Measurements from ENCODE around the gene DPYD.

DPYD gene

DNA sequence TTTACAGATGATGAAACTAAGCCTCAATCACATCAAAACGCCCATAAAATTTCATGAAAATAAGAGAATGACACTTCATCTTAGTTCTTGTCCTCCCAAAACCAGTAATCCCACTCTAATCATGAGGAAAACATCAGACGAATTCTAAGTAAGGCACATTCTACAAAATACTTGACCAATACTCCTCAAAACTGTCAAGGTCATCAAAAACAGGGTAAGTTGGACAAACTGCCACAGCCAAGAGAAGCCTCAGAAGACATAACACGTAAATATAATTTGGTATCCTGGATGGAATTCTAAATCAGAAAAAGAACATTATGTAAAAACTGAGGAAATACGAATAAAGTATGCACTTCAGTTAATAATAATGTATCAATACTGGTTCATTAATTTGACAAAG is 128.2 kb downstream of the DPYD start:
- Histone ChIP-seq H3K4me2 (no peak overlapping the region), H3K27me3 (ENCODE audit: insufficient read depth, low read depth) (no peaks in the 10 kb centered on the region), H3K4me3 (IDR thresholded peaks at IDR 0.05; ENCODE audit: insufficient read depth, low read depth, low read length) (no peak overlapping the region), H2AFZ (ENCODE audit: low read depth) (no peak overlapping the region), H3K79me2 (ENCODE audit: insufficient read depth, low read depth) (no peaks in the 10 kb centered on the region), H3K9ac (no peak overlapping the region), H4K20me1 (ENCODE audit: insufficient read depth) (no peaks in the 10 kb centered on the region), H3K27ac (no peak overlapping the region), H3K4me1 (ENCODE audit: low read depth, poor library complexity, severe bottlenecking) (peaks cover 18% of the 10 kb centered on the region), H3K36me3 (ENCODE audit: insufficient read depth) (no peaks in the 10 kb centered on the region)
- TF ChIP-seq CTCF (conservative IDR thresholded peaks at IDR 0.05; ENCODE audit: low read depth, low read length), result no peak

DNA sequence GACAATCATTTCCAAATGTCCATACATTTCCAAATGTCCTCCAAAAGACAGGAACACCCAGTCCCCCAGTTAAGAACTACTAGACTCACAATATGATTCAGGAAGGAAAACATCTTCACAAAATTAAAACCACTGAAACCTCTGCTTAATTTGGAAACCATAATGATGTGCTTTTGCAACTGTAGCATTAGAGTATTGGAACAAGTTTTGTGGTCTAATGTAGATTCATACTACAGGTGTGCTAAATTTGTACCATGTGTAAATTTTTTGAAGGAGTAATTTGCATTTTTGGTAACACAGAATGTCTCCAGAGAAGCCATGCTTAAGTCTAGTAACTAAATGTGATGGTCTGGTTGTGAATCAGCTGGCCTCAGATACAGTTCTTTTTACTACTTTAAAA is 129.6 kb downstream of the DPYD start:
- H3K4me3 ChIP-seq (IDR thresholded peaks at IDR 0.05; ENCODE audit: insufficient read depth, low read depth, low read length), result no peak overlapping the region
- no peaks in the 10 kb centered on the region for H4K20me1 ChIP-seq (ENCODE audit: insufficient read depth)
- H3K4me1 ChIP-seq (ENCODE audit: low read depth, poor library complexity, severe bottlenecking), result peaks cover 18% of the 10 kb centered on the region
- H3K9ac ChIP-seq, result no peak overlapping the region
- no peak overlapping the region for H3K27ac ChIP-seq
- no peaks in the 10 kb centered on the region for H3K27me3 ChIP-seq (ENCODE audit: insufficient read depth, low read depth)
- no peaks in the 10 kb centered on the region for H3K36me3 ChIP-seq (ENCODE audit: insufficient read depth)
- no peaks in the 10 kb centered on the region for H3K79me2 ChIP-seq (ENCODE audit: insufficient read depth, low read depth)
- TF ChIP-seq CTCF (conservative IDR thresholded peaks at IDR 0.05; ENCODE audit: low read depth, low read length), result no peak
- no peak overlapping the region for H2AFZ ChIP-seq (ENCODE audit: low read depth)
- peak overlapping the region; percentile 54 for H3K4me2 ChIP-seq

- H2AFZ ChIP-seq (ENCODE audit: low read depth), result no peak overlapping the region
- H3K9ac ChIP-seq, result no peak overlapping the region
- no peaks in the 10 kb centered on the region for H3K79me2 ChIP-seq (ENCODE audit: insufficient read depth, low read depth)
- H3K4me2 ChIP-seq, result no peak overlapping the region
- no peaks in the 10 kb centered on the region for H3K36me3 ChIP-seq (ENCODE audit: insufficient read depth)
- H3K27me3 ChIP-seq (ENCODE audit: insufficient read depth, low read depth), result no peaks in the 10 kb centered on the region
- no peaks in the 10 kb centered on the region for H4K20me1 ChIP-seq (ENCODE audit: insufficient read depth)
- no peak overlapping the region for H3K27ac ChIP-seq
- peaks cover 18% of the 10 kb centered on the region for H3K4me1 ChIP-seq (ENCODE audit: low read depth, poor library complexity, severe bottlenecking)
- no peak overlapping the region for H3K4me3 ChIP-seq (IDR thresholded peaks at IDR 0.05; ENCODE audit: insufficient read depth, low read depth, low read length)
- no peak for TF ChIP-seq CTCF (conservative IDR thresholded peaks at IDR 0.05; ENCODE audit: low read depth, low read length)
These were observed 133.6 kb downstream of the DPYD start for GRCh38 chr1:97787231-97787630.

- Histone ChIP-seq H3K9ac (no peak overlapping the region), H3K4me1 (ENCODE audit: low read depth, poor library complexity, severe bottlenecking) (no peaks in the 10 kb centered on the region), H3K4me3 (IDR thresholded peaks at IDR 0.05; ENCODE audit: insufficient read depth, low read depth, low read length) (no peak overlapping the region), H3K4me2 (no peak overlapping the region), H3K27ac (no peak overlapping the region), H3K36me3 (ENCODE audit: insufficient read depth) (no peaks in the 10 kb centered on the region), H4K20me1 (ENCODE audit: insufficient read depth) (no peaks in the 10 kb centered on the region), H3K27me3 (ENCODE audit: insufficient read depth, low read depth) (no peaks in the 10 kb centered on the region), H2AFZ (ENCODE audit: low read depth) (no peak overlapping the region), H3K79me2 (ENCODE audit: insufficient read depth, low read depth) (no peaks in the 10 kb centered on the region)
- no peak for TF ChIP-seq CTCF (conservative IDR thresholded peaks at IDR 0.05; ENCODE audit: low read depth, low read length)
These were observed 136.2 kb downstream of the DPYD start for GRCh38 chr1:97784661-97785060.

- Histone ChIP-seq H3K79me2 (ENCODE audit: insufficient read depth, low read depth) (no peaks in the 10 kb centered on the region), H2AFZ (ENCODE audit: low read depth) (no peak overlapping the region), H3K4me2 (no peak overlapping the region), H4K20me1 (ENCODE audit: insufficient read depth) (no peaks in the 10 kb centered on the region), H3K36me3 (ENCODE audit: insufficient read depth) (no peaks in the 10 kb centered on the region), H3K4me3 (IDR thresholded peaks at IDR 0.05; ENCODE audit: insufficient read depth, low read depth, low read length) (no peak overlapping the region), H3K27ac (no peak overlapping the region), H3K4me1 (ENCODE audit: low read depth, poor library complexity, severe bottlenecking) (no peaks in the 10 kb centered on the region), H3K27me3 (ENCODE audit: insufficient read depth, low read depth) (no peaks in the 10 kb centered on the region), H3K9ac (no peak overlapping the region)
- TF ChIP-seq CTCF (conservative IDR thresholded peaks at IDR 0.05; ENCODE audit: low read depth, low read length), result no peak
These were observed 137.1 kb downstream of the DPYD start for GRCh38 chr1:97783751-97784150.
